ENCODE data around the gene HM13.

GRCh38 chr20:31576751-31577150, 62.5 kb downstream of the HM13 start:
- TF ChIP-seq ZZZ3 (CRISPR knock-in tag; IDR thresholded peaks at IDR 0.05; ENCODE audit: borderline replicate concordance) (no peak), ZNF121 (CRISPR knock-in tag; IDR thresholded peaks at IDR 0.05) (no peak), POLR2A (IDR thresholded peaks at IDR 0.05; ENCODE audit: insufficient read depth in 1 of 2, low read depth in 2 of 2, low read length in 2 of 2) (no peak), GTF2F1 (IDR thresholded peaks at IDR 0.05; ENCODE audit: low read length) (no peak), ZNF652 (CRISPR knock-in tag; IDR thresholded peaks at IDR 0.05; ENCODE audit: borderline replicate concordance, low read depth) (no peak), DPF2 (CRISPR knock-in tag; IDR thresholded peaks at IDR 0.05; ENCODE audit: borderline replicate concordance, low read depth) (no peak), ARID2 (CRISPR knock-in tag; IDR thresholded peaks at IDR 0.05; ENCODE audit: borderline replicate concordance) (no peak), CTCF (CRISPR knock-in tag; IDR thresholded peaks at IDR 0.05) (no peak)

All from HepG2 (cell line).